LNCaP clone FGC (cell line): ENCODE data around the gene ERVK3-1.

Experiments
- DNase-seq: peaks from one replicate; pipeline ENCODE4 v3.0.0-alpha.2; 2011; ENCODE audit warnings: low read depth
- H3K4me3 ChIP-seq: 2 replicates; pipeline ENCODE4 v1.5.1; 2011; ENCODE audit warnings: mild to moderate bottlenecking, low read depth, low read length, control low read depth
- TF ChIP-seq, protein P1 (sequence below): IDR thresholded peaks from 2 replicates; pipeline ENCODE4 v1.5.1; 2012; ENCODE audit warnings: mild to moderate bottlenecking; ENCODE audit not compliant: control insufficient read depth, insufficient read depth; ENCODE audit errors: extremely low read depth

The ERVK3-1 gene

DNA sequence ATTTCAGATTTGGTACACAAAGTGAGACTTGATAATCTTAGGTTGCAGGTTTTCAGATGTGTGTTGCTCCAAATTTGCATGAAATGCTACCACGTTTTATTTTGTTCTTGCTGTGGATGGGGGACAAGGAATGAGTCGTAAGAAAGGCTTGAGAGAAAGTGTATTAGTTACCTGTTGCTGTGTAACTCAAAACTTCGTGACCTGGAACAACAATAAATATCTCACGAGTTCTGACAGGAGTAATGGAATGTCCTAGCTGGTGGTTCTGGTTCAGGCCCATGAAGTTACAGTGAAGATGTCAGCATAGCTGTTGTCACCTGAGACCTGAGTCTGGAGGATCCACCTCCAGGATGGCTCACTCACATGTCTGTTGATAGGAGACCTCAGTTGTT is 25.3 kb upstream of the ERVK3-1 start:
- peak overlapping the region; percentile 95 for H3K4me3 ChIP-seq
- TF ChIP-seq, protein P1, sequence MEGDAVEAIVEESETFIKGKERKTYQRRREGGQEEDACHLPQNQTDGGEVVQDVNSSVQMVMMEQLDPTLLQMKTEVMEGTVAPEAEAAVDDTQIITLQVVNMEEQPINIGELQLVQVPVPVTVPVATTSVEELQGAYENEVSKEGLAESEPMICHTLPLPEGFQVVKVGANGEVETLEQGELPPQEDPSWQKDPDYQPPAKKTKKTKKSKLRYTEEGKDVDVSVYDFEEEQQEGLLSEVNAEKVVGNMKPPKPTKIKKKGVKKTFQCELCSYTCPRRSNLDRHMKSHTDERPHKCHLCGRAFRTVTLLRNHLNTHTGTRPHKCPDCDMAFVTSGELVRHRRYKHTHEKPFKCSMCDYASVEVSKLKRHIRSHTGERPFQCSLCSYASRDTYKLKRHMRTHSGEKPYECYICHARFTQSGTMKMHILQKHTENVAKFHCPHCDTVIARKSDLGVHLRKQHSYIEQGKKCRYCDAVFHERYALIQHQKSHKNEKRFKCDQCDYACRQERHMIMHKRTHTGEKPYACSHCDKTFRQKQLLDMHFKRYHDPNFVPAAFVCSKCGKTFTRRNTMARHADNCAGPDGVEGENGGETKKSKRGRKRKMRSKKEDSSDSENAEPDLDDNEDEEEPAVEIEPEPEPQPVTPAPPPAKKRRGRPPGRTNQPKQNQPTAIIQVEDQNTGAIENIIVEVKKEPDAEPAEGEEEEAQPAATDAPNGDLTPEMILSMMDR, result no peak
- DNase-seq, result no peak

DNA sequence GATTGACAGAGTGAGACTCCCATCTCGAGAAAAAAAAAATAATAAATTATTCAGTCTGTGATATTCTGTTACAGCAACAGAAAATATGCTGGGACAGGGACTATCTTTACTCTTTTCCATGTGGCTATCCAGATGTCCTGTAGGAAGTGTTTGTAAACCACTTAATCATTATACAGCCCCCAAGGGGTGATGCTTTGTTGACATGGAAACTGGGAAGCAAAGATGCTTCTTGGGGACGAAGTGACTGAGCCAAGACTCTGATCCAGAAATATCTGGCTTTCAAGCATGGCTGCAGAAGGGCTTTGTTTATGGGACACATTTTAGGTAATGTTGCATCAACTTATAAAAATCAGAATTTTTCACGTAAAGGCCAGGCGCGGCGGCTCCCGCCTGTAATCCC is 21.0 kb upstream of the ERVK3-1 start:
- TF ChIP-seq, protein P1, result no peak
- H3K4me3 ChIP-seq, result no peak overlapping the region
- no peak for DNase-seq

DNA sequence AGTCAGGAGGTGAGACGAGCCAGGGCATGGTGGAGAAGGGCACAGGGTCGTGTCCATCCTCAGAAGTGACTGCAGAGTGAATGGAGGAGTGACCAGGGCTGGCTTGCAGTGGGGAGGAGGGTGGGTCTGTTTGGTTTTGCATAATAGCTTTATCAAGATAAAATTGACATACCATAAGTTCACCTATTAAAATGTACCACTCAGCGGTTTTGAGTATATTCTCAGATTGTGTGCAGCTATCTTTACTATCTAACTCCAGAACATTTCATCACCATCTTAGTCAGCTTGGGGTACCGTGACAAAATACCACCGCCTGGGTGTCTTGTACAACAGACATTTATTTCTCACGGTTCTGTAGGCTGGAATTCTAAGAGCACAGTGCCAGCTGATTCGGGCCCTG is 13.2 kb upstream of the ERVK3-1 start:
- H3K4me3 ChIP-seq, result no peak overlapping the region
- DNase-seq, result no peak
- TF ChIP-seq, protein P1, result no peak

DNA sequence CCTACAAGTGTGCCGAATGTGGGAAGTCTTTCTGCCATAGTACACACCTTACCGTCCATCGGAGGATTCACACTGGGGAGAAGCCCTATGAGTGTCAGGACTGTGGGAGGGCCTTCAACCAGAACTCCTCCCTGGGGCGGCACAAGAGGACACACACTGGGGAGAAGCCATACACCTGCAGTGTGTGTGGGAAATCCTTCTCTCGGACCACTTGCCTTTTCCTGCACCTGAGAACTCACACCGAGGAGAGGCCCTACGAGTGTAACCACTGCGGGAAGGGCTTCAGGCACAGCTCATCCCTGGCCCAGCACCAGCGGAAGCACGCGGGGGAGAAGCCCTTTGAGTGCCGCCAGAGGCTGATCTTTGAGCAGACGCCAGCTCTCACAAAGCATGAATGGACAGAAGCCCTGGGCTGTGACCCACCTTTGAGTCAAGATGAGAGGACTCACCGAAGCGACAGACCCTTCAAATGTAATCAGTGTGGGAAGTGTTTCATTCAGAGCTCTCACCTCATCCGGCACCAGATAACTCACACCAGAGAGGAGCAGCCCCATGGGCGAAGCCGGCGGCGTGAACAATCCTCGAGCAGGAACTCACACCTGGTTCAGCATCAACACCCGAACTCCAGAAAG is 10.3 kb upstream of the ERVK3-1 start:
- TF ChIP-seq, protein P1, result no peak
- no peak overlapping the region for H3K4me3 ChIP-seq

DNA sequence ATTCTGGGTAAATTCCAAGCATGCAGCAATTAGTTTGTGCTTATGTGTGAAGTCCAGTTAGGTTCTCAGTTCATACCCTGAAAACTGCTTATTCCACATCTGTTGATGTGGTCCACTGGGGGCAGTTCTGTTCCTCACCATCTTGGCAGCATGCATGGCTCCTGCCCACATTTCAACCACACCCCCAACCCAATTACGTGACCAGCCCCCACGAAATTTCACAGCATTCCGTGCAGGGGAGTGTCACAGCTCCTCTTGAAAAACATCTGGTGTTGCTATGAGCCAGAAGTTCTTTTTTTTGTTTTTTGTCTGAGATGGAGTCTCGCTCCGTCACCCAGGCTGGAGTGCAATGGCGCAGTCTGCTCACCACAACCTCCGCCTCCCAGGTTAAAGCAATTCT is 9.1 kb upstream of the ERVK3-1 start:
- no peak overlapping the region for H3K4me3 ChIP-seq
- no peak for DNase-seq
- TF ChIP-seq, protein P1, result no peak

More for the DNA sequence above, 10.3 kb upstream of the ERVK3-1 start:
- no peak for DNase-seq

DNA sequence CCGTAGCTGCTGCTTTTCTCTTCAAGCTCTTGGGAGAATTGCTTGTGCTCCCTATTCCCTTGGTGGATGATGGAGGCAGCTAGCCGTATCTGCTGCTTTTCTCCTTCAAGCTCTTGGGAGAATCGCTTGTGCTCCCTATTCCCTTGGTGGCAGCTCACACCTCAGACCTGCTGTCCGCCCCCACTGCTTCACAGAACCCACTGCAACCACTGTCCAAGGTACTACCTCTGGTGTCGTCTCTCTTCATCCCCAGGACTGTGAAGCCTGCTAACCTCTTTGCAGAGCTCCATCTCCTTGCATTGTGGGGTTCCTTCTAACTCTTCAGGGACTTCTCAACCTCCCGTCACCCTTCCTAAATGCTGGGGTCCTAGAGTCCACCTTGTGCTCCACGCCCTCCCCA is 4.6 kb upstream of the ERVK3-1 start:
- no peak for DNase-seq
- TF ChIP-seq, protein P1, result no peak
- H3K4me3 ChIP-seq, result no peak overlapping the region

DNA sequence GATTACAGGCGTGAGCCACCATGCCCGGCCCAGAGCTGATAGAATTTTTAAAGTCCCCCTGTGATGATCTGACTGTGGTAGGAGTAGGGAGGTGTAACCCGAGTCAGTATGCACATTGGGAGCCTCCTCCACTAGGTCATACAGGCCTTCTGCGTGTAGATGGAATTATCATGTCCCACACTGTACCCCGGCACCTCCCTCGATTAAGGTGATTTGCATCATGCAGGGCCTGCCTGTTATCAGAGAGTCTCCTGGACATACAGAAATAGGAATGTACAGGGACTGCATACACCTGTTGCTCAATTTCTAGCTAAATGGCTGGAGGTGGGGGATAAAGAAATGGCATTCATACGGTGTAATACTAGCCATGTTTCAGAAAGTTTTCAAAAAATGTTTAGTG is 922 bp upstream of the ERVK3-1 start:
- DNase-seq, result no peak
- peak overlapping the region; percentile 95 for H3K4me3 ChIP-seq
- TF ChIP-seq, protein P1, result no peak
